SK-N-MC (cell line): ENCODE results near the gene ARHGEF10L.

Experiments
- EZH2 ChIP-seq: fragments of 200-600 bp; sonication (generic); IDR thresholded peaks from one replicate; pipeline ENCODE4 v1.6.1; 2017; ENCODE audit warnings: antibody characterized with exemption
- POLR2AphosphoS5 ChIP-seq: IDR thresholded peaks from 2 replicates; pipeline ENCODE4 v1.6.1; 2012; ENCODE audit warnings: mild to moderate bottlenecking, low read depth, low read length, borderline replicate concordance

GRCh38 chr1:17595602-17595925 is 56.1 kb downstream of the ARHGEF10L start:
- TF ChIP-seq POLR2AphosphoS5, result no peak
- TF ChIP-seq EZH2, result no peak
